Esophagus squamous epithelium (tissue), 4 donors: Measurements from ENCODE around the gene CMC2.

Source experiments
- CTCF ChIP-seq, 6 experiments: fragments of 450-650 bp in 4 of 6; fragments of 200-600 bp in 2 of 6; sonication (generic) in 2 of 6; IDR thresholded peaks; one replicate each; pipeline ENCODE4 v1.5.1; 2016 to 2019; ENCODE audit warnings: antibody characterized with exemption in 6 of 6, mild to moderate bottlenecking in 4 of 6, moderate library complexity in 4 of 6
- POLR2A ChIP-seq, 4 donors: fragments of 450-650 bp; IDR thresholded peaks; one replicate each; pipeline ENCODE4 v1.6.1; 2017; ENCODE audit warnings: antibody characterized with exemption in 4 of 4, mild to moderate bottlenecking in 4 of 4, moderate library complexity in 3 of 4

- TF ChIP-seq POLR2A (IDR thresholded peaks at IDR 0.05) (no peak), CTCF (IDR thresholded peaks at IDR 0.05) (no peak)
Observed at GRCh38 chr16:80988756-80989155, 17.9 kb downstream of the CMC2 start.
